ENCODE data around the gene ADAM29.

GRCh38 chr4:174989791-174990190 is 71.6 kb downstream of the ADAM29 start:
- no peak for TF ChIP-seq PBX3 (CRISPR knock-in tag; IDR thresholded peaks at IDR 0.05)
- TF ChIP-seq CTCF (tag by site-specific recombination; IDR thresholded peaks at IDR 0.05), result no peak
- TF ChIP-seq ZNF239 (tag by site-specific recombination; IDR thresholded peaks at IDR 0.05), result no peak
- no peak for TF ChIP-seq ZNF18 (tag by site-specific recombination; IDR thresholded peaks at IDR 0.05)
- TF ChIP-seq ZBTB48 (tag by site-specific recombination; IDR thresholded peaks at IDR 0.05), result no peak
- TF ChIP-seq GLI4 (tag by site-specific recombination; IDR thresholded peaks at IDR 0.05), result no peak
- TF ChIP-seq MEIS1 (CRISPR knock-in tag; IDR thresholded peaks at IDR 0.05; ENCODE audit: borderline replicate concordance), result no peak
- no peak for TF ChIP-seq ZNF580 (tag by site-specific recombination; IDR thresholded peaks at IDR 0.05)
- no peak for TF ChIP-seq ZNF146 (tag by site-specific recombination; IDR thresholded peaks at IDR 0.05)
